Calu3 (cell line): ENCODE results near the gene SUMO3. TPM values are rescaled to one million over a fixed set of nuclear protein-coding genes. Genes with fewer than 3 reads are reported as not detected.

Experiments
- BruUV-seq: library from RNA; stranded (reverse); fragments of 400-500 nt; replicated peaks from 2 replicates; lab custom pipeline; 2021; lab: Mats Ljungman, UMichigan
- CTCF ChIA-PET: fragments of 300-600 bp; sonication (Branson Sonifier 250); formaldehyde crosslinking; loops from one replicate; lab custom pipeline; 2022; ENCODE audit warnings: antibody characterized with exemption; lab: Charles Lee
- DNase-seq: peaks from one replicate; pipeline ENCODE4 v3.0.0; 2022
- H3K27ac Mint-ChIP-seq: one replicate; pipeline ENCODE4 v1.8.0; 2022; ENCODE audit warnings: mixed read lengths; ENCODE audit not compliant: unreplicated experiment
- H3K27me3 Mint-ChIP-seq: one replicate; pipeline ENCODE4 v1.8.0; 2022; ENCODE audit warnings: mixed read lengths; ENCODE audit not compliant: unreplicated experiment
- H3K36me3 Mint-ChIP-seq: one replicate; pipeline ENCODE4 v1.8.0; 2022; ENCODE audit warnings: mild to moderate bottlenecking, moderate library complexity, mixed read lengths; ENCODE audit not compliant: insufficient read depth, unreplicated experiment
- H3K4me1 Mint-ChIP-seq: one replicate; pipeline ENCODE4 v1.8.0; 2022; ENCODE audit warnings: mild to moderate bottlenecking, low read depth, mixed read lengths; ENCODE audit not compliant: unreplicated experiment
- H3K4me3 Mint-ChIP-seq: one replicate; pipeline ENCODE4 v1.8.0; 2022; ENCODE audit warnings: mild to moderate bottlenecking, low read depth, moderate library complexity, mixed read lengths; ENCODE audit not compliant: unreplicated experiment
- H3K9me3 Mint-ChIP-seq: one replicate; pipeline ENCODE4 v1.8.0; 2022; ENCODE audit warnings: low read depth, mixed read lengths; ENCODE audit not compliant: unreplicated experiment
- CTCF ChIP-seq: fragments of 200-600 bp; IDR thresholded peaks from one replicate; pipeline ENCODE4 v1.8.0; 2022; ENCODE audit warnings: antibody characterized with exemption; ENCODE audit not compliant: unreplicated experiment
- intact Hi-C: fragments of 100-400 bp; cut with micrococcal nuclease; formaldehyde crosslinking; loops from one replicate; pipeline ENCODE4 v1.10.0; 2022; ENCODE audit not compliant: unreplicated experiment
- total RNA-seq: library from RNA; stranded (reverse); gene quantifications from 2 replicates; pipeline ENCODE4 v1.2.3, GENCODE V29; 2022

The SUMO3 gene
- total RNA-seq, 1 experiment from 2014 or later, result 56.7 TPM

- Mint-ChIP-seq H3K4me3 (peak overlapping the region; percentile 82), H3K36me3 (peaks cover 38% of the 10 kb centered on the region), H3K9me3 (no peaks in the 10 kb centered on the region), H3K4me1 (peaks cover 19% of the 10 kb centered on the region), H3K27me3 (no peaks in the 10 kb centered on the region), H3K27ac (no peak overlapping the region)
- CTCF ChIA-PET, result interaction anchor here (1.5 kb wide), 1 partner anchor 70 kb away, joined by 7 read pairs; the partner anchor contains the start of gene PTTG1IP
- intact Hi-C loops, result loop anchor here (10.0 kb wide), 3 partner anchors 72 to 322 kb away; partner anchors contain the start of gene PTTG1IP
- no TSS peak for BruUV-seq
- DNase-seq, result no peak
- TF ChIP-seq CTCF, result no peak
Measured at GRCh38 chr21:44802396-44803153, 15.3 kb downstream of the SUMO3 start.

DNA sequence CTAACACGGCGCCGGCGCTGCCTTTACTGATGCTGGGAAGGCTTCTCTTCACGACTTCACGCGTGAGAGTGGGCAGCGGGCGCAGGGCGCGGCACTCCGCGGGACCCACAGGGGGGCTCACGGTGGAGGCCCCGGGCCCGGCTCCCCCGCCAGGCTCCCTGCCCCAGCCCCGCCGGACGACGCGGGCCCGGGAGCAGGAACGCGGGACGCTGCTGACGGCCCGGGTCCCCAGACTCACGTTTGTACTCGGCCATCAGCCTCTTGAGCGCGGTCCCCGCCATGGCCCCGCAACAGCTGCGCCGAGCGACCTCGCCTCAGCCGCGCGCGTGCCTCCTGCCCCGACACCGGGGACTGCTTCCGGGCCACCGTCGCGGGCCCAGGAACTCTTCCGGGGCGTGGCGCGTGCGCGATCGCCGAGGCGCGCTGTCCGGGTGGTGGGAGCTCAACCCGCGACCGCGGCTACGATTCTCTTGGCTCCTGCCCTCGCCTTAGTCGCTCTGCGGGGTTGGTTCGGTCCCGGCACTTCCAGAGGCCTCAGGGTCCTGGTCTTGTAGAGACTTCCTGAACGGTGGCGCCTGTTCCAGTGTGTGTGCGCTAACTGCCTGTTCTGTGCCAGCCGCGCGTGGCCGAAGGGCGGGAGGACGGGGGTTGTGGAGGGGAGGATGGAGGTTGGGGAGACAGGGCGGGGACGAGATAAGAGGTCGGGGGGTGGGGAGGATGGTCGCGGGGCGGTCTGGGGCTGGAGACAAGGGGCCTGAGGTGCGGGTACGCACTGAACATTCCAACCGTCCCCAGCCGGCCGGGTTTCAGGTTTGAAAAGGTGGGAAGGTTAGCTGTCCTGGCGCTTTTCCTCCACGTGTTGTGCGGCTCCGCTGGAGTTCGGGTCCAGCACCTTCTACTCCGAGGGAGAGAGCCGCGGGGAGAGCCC lies 16.1 kb downstream of the SUMO3 start, which contains the start of gene UBE2G2:
TSS of gene UBE2G2 (minus strand) at position 353 of the 928 bp plus-strand sequence. CDS start at position 281, 72 bp downstream.
- H3K27me3 Mint-ChIP-seq, result no peaks in the 10 kb centered on the region
- CTCF ChIA-PET, result interaction anchor here (0.6 to 2.1 kb wide), 8 partner anchors 68 to 327 kb away, joined by 3 to 8 read pairs (median 5); partner anchors contain the start of gene PTTG1IP
- no peak for TF ChIP-seq CTCF
- intact Hi-C loops, result loop anchor here (10.0 kb wide), 3 partner anchors 73 to 323 kb away; partner anchors contain the start of gene PTTG1IP
- no TSS peak for BruUV-seq
- H3K4me3 Mint-ChIP-seq, result peak within 1 kb of the TSS; percentile 82
- no peaks in the 10 kb centered on the region for H3K9me3 Mint-ChIP-seq
- DNase-seq, result peak; percentile 84
- peaks cover 38% of the 10 kb centered on the region for H3K36me3 Mint-ChIP-seq
- H3K27ac Mint-ChIP-seq, result peak within 1 kb of the TSS; percentile 61
- H3K4me1 Mint-ChIP-seq, result peaks cover 19% of the 10 kb centered on the region

DNA sequence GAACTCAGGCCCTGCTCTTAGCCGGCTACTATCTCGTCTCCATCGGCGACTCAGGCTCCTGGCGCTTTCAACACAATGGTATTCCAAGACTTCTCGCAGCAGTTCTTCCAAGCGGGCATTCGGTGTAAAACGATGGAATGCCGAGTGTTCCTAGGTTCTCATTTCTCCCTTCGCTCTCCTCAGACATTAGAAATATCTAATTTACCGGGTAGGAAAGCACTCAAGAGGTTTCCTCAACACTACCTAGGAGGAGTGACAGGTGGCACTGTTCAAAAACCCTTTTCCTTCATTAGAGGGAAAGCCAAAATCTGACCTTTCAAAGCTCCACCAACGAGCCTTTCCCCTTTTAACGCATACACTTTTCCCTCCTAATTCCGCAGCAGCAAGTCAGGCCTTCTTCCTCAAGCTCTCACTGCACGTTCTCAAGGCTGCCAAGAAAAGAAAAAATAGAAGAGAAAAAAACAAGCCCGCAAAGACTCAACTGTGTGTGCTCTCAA lies 16.8 kb downstream of the SUMO3 start:
- H3K36me3 Mint-ChIP-seq, result peaks cover 38% of the 10 kb centered on the region
- intact Hi-C loops, result loop anchor here (10.0 kb wide), 3 partner anchors 74 to 324 kb away; partner anchors contain the start of gene PTTG1IP
- no peaks in the 10 kb centered on the region for H3K9me3 Mint-ChIP-seq
- peaks cover 19% of the 10 kb centered on the region for H3K4me1 Mint-ChIP-seq
- DNase-seq, result no peak
- H3K27ac Mint-ChIP-seq, result peak overlapping the region; percentile 61
- CTCF ChIA-PET, result interaction anchor here (0.6 to 2.1 kb wide), 8 partner anchors 69 to 328 kb away, joined by 3 to 8 read pairs (median 5); partner anchors contain the start of gene PTTG1IP
- no peaks in the 10 kb centered on the region for H3K27me3 Mint-ChIP-seq
- peak overlapping the region; percentile 82 for H3K4me3 Mint-ChIP-seq
- no peak for TF ChIP-seq CTCF
- BruUV-seq, result no TSS peak

DNA sequence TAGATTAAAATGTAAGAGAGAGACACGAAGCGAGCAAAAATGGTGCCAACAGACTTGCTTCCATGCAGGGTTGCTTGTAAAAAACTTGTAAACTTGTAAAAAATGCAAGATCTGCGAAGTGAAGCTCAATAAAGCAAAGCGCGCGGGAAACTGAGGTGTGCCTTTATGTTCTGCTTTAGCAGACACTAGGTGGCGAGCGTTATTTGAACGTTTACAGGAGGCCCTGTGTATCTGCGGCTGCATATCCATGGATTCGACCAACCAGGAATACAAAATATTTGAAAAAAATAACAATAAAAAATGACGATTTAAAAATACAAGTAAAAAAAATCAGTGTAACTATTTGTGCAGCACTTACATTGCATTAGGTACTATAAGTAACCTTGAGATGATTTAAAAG lies 17.8 kb downstream of the SUMO3 start:
- H3K36me3 Mint-ChIP-seq, result peaks cover 34% of the 10 kb centered on the region
- no peak overlapping the region for H3K27ac Mint-ChIP-seq
- no TSS peak for BruUV-seq
- CTCF ChIA-PET, result interaction anchor here (0.6 to 2.1 kb wide), 4 partner anchors 111 to 329 kb away, joined by 3 to 8 read pairs (median 6); no protein-coding TSS in a partner anchor
- peaks cover 19% of the 10 kb centered on the region for H3K4me1 Mint-ChIP-seq
- intact Hi-C loops, result loop anchor here (10.0 kb wide), 3 partner anchors 75 to 325 kb away; partner anchors contain the start of gene PTTG1IP
- TF ChIP-seq CTCF, result no peak
- H3K4me3 Mint-ChIP-seq, result peak overlapping the region; percentile 82
- H3K27me3 Mint-ChIP-seq, result no peaks in the 10 kb centered on the region
- H3K9me3 Mint-ChIP-seq, result no peaks in the 10 kb centered on the region
- no peak for DNase-seq
